ENCODE results near the gene PDE4D. TPM values are rescaled to one million over a fixed set of nuclear protein-coding genes. Genes with fewer than 3 reads are reported as not detected.

PDE4D gene
- total RNA-seq, 1 experiment from 2014 or later: 3.3 TPM

DNA sequence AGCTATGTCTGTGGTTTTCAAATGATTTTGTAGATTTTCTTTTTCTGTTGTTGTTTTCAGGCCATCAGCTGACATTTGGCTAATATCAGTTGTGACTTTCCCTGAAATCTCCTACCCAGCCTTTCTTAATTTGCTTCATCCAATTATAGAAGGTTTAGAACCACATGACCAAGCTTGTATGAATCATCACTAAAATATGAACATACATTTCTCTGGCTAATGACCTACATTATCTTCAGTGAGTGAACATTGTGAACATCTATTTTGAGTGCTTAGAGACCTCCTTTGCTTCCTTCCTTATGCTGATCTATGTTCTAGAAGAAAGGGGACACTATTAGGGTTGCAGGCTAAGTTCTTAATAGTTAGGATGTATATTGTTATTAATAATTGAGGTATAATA lies 778.2 kb downstream of the PDE4D start:
- Mint-ChIP-seq H3K36me3 (no peaks in the 10 kb centered on the region), H3K4me3 (no peak overlapping the region), H3K27me3 (ENCODE audit: low read depth) (no peaks in the 10 kb centered on the region), H3K27ac (no peak overlapping the region), H3K9me3 (no peaks in the 10 kb centered on the region), H3K4me1 (peaks cover 10% of the 10 kb centered on the region)
- TF ChIP-seq, protein P1, sequence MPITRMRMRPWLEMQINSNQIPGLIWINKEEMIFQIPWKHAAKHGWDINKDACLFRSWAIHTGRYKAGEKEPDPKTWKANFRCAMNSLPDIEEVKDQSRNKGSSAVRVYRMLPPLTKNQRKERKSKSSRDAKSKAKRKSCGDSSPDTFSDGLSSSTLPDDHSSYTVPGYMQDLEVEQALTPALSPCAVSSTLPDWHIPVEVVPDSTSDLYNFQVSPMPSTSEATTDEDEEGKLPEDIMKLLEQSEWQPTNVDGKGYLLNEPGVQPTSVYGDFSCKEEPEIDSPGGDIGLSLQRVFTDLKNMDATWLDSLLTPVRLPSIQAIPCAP (CRISPR knock-in tag; IDR thresholded peaks at IDR 0.05): no peak
- TF ChIP-seq, protein P2, sequence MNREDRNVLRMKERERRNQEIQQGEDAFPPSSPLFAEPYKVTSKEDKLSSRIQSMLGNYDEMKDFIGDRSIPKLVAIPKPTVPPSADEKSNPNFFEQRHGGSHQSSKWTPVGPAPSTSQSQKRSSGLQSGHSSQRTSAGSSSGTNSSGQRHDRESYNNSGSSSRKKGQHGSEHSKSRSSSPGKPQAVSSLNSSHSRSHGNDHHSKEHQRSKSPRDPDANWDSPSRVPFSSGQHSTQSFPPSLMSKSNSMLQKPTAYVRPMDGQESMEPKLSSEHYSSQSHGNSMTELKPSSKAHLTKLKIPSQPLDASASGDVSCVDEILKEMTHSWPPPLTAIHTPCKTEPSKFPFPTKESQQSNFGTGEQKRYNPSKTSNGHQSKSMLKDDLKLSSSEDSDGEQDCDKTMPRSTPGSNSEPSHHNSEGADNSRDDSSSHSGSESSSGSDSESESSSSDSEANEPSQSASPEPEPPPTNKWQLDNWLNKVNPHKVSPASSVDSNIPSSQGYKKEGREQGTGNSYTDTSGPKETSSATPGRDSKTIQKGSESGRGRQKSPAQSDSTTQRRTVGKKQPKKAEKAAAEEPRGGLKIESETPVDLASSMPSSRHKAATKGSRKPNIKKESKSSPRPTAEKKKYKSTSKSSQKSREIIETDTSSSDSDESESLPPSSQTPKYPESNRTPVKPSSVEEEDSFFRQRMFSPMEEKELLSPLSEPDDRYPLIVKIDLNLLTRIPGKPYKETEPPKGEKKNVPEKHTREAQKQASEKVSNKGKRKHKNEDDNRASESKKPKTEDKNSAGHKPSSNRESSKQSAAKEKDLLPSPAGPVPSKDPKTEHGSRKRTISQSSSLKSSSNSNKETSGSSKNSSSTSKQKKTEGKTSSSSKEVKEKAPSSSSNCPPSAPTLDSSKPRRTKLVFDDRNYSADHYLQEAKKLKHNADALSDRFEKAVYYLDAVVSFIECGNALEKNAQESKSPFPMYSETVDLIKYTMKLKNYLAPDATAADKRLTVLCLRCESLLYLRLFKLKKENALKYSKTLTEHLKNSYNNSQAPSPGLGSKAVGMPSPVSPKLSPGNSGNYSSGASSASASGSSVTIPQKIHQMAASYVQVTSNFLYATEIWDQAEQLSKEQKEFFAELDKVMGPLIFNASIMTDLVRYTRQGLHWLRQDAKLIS (CRISPR knock-in tag; IDR thresholded peaks at IDR 0.05; ENCODE audit: borderline replicate concordance): no peak
- TF ChIP-seq ZBTB21 (CRISPR knock-in tag; IDR thresholded peaks at IDR 0.05; ENCODE audit: borderline replicate concordance): no peak
- TF ChIP-seq EMX1 (CRISPR knock-in tag; IDR thresholded peaks at IDR 0.05): no peak
- TF ChIP-seq ZNF232 (CRISPR knock-in tag; IDR thresholded peaks at IDR 0.05): no peak
- TF ChIP-seq, protein P3, sequence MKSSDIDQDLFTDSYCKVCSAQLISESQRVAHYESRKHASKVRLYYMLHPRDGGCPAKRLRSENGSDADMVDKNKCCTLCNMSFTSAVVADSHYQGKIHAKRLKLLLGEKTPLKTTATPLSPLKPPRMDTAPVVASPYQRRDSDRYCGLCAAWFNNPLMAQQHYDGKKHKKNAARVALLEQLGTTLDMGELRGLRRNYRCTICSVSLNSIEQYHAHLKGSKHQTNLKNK (CRISPR knock-in tag; IDR thresholded peaks at IDR 0.05): no peak
- TF ChIP-seq, protein P4, sequence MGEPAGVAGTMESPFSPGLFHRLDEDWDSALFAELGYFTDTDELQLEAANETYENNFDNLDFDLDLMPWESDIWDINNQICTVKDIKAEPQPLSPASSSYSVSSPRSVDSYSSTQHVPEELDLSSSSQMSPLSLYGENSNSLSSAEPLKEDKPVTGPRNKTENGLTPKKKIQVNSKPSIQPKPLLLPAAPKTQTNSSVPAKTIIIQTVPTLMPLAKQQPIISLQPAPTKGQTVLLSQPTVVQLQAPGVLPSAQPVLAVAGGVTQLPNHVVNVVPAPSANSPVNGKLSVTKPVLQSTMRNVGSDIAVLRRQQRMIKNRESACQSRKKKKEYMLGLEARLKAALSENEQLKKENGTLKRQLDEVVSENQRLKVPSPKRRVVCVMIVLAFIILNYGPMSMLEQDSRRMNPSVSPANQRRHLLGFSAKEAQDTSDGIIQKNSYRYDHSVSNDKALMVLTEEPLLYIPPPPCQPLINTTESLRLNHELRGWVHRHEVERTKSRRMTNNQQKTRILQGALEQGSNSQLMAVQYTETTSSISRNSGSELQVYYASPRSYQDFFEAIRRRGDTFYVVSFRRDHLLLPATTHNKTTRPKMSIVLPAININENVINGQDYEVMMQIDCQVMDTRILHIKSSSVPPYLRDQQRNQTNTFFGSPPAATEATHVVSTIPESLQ (CRISPR knock-in tag; IDR thresholded peaks at IDR 0.05): no peak
- TF ChIP-seq JUN (CRISPR knock-in tag; IDR thresholded peaks at IDR 0.05): no peak
- TF ChIP-seq ZNF121 (CRISPR knock-in tag; IDR thresholded peaks at IDR 0.05): no peak
- TF ChIP-seq, protein P5, sequence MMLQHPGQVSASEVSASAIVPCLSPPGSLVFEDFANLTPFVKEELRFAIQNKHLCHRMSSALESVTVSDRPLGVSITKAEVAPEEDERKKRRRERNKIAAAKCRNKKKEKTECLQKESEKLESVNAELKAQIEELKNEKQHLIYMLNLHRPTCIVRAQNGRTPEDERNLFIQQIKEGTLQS (CRISPR knock-in tag; conservative IDR thresholded peaks at IDR 0.05): no peak
- no peak for TF ChIP-seq ETV6 (CRISPR knock-in tag; IDR thresholded peaks at IDR 0.05)
- TF ChIP-seq ZNF219 (CRISPR knock-in tag; IDR thresholded peaks at IDR 0.05; ENCODE audit: borderline replicate concordance): no peak
- TF ChIP-seq CREM (CRISPR knock-in tag; IDR thresholded peaks at IDR 0.05): no peak
- TF ChIP-seq, protein P6, sequence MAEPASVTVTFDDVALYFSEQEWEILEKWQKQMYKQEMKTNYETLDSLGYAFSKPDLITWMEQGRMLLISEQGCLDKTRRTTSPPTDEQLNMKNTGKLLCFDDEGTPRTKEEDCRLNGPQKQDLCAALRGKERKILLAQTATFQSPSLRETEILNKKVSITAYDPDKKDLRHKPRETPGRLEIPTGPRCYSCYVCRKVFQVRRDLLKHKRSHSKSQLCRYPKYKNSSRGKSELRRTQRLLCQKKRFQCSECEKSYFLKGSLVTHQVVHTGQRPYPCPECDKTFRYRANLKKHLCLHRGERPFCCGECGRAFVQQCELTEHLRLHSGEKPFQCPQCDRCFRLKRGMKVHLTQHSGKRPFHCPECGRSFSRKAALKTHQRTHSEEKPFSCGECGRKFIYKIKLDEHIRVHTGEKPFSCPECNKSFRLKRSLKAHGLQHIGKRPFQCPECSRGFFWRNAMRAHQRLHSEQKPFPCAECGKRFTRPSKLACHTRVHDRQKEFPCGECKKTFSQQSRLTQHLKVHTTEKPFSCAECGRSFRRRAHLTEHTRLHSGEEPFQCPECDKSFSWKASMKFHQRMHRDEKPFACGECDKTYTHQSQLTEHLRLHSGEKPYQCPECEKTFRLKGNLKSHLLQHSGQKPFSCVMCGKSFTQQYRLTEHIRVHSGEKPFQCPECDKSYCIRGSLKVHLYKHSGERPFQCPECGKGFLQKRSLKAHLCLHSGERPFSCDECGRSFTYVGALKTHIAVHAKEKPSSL (CRISPR knock-in tag; conservative IDR thresholded peaks at IDR 0.05): no peak
- no peak for TF ChIP-seq SMAD4 (CRISPR knock-in tag; IDR thresholded peaks at IDR 0.05)
- TF ChIP-seq, protein P7, sequence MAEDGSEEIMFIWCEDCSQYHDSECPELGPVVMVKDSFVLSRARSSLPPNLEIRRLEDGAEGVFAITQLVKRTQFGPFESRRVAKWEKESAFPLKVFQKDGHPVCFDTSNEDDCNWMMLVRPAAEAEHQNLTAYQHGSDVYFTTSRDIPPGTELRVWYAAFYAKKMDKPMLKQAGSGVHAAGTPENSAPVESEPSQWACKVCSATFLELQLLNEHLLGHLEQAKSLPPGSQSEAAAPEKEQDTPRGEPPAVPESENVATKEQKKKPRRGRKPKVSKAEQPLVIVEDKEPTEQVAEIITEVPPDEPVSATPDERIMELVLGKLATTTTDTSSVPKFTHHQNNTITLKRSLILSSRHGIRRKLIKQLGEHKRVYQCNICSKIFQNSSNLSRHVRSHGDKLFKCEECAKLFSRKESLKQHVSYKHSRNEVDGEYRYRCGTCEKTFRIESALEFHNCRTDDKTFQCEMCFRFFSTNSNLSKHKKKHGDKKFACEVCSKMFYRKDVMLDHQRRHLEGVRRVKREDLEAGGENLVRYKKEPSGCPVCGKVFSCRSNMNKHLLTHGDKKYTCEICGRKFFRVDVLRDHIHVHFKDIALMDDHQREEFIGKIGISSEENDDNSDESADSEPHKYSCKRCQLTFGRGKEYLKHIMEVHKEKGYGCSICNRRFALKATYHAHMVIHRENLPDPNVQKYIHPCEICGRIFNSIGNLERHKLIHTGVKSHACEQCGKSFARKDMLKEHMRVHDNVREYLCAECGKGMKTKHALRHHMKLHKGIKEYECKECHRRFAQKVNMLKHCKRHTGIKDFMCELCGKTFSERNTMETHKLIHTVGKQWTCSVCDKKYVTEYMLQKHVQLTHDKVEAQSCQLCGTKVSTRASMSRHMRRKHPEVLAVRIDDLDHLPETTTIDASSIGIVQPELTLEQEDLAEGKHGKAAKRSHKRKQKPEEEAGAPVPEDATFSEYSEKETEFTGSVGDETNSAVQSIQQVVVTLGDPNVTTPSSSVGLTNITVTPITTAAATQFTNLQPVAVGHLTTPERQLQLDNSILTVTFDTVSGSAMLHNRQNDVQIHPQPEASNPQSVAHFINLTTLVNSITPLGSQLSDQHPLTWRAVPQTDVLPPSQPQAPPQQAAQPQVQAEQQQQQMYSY (CRISPR knock-in tag; IDR thresholded peaks at IDR 0.05): no peak
- DNase-seq (ENCODE audit: low spot score) (no peak), ATAC-seq (no peak)
- POLR2A ChIA-PET: no interaction called here
- CTCF ChIA-PET: no interaction called here
